ENCODE measurements around the gene PTPRE.

Gene PTPRE

GRCh38 chr10:127912607-127913367, 5.9 kb downstream of the PTPRE start:
- no peaks in the 10 kb centered on the region for H4K20me1 ChIP-seq (ENCODE audit: insufficient read depth, low read length)
- H3K9ac ChIP-seq (ENCODE audit: low read length) = no peak overlapping the region
- H3K79me2 ChIP-seq (ENCODE audit: low read length) = no peaks in the 10 kb centered on the region
- no peaks in the 10 kb centered on the region for H3K4me1 ChIP-seq (ENCODE audit: low read length)
- H2AFZ ChIP-seq (ENCODE audit: low read depth, low read length) = no peak overlapping the region
- H3K27ac ChIP-seq (ENCODE audit: low read length) = no peak overlapping the region
- no peak overlapping the region for H3K4me2 ChIP-seq (ENCODE audit: low read length)
- H3K36me3 ChIP-seq (replicated peaks; ENCODE audit: low read depth, low read length) = no peaks in the 10 kb centered on the region
- H3K9me3 ChIP-seq (ENCODE audit: insufficient read depth, low read length) = no peaks in the 10 kb centered on the region
- H3K4me3 ChIP-seq (ENCODE audit: low read length) = no peak overlapping the region
- no peak for TF ChIP-seq EZH2phosphoT487 (IDR thresholded peaks at IDR 0.05; ENCODE audit: low read depth)
- no peak for TF ChIP-seq CTCF (IDR thresholded peaks at IDR 0.05; ENCODE audit: low read depth, low read length)
- H3K27me3 ChIP-seq (ENCODE audit: low read depth, low read length) = no peaks in the 10 kb centered on the region

GRCh38 chr10:127913368-127913759, 6.5 kb downstream of the PTPRE start:
- Histone ChIP-seq H3K4me3 (ENCODE audit: low read length) (no peak overlapping the region), H4K20me1 (ENCODE audit: insufficient read depth, low read length) (no peaks in the 10 kb centered on the region), H3K4me2 (ENCODE audit: low read length) (no peak overlapping the region), H3K27ac (ENCODE audit: low read length) (no peak overlapping the region), H3K4me1 (ENCODE audit: low read length) (no peaks in the 10 kb centered on the region), H3K79me2 (ENCODE audit: low read length) (no peaks in the 10 kb centered on the region), H3K9ac (ENCODE audit: low read length) (no peak overlapping the region), H2AFZ (ENCODE audit: low read depth, low read length) (no peak overlapping the region), H3K9me3 (ENCODE audit: insufficient read depth, low read length) (no peaks in the 10 kb centered on the region), H3K27me3 (ENCODE audit: low read depth, low read length) (no peaks in the 10 kb centered on the region), H3K36me3 (replicated peaks; ENCODE audit: low read depth, low read length) (no peaks in the 10 kb centered on the region)
- TF ChIP-seq CTCF (IDR thresholded peaks at IDR 0.05; ENCODE audit: low read depth, low read length) (no peak), EZH2phosphoT487 (IDR thresholded peaks at IDR 0.05; ENCODE audit: low read depth) (no peak)

- no peak overlapping the region for H3K4me2 ChIP-seq (ENCODE audit: low read length)
- no peak overlapping the region for H3K9ac ChIP-seq (ENCODE audit: low read length)
- no peaks in the 10 kb centered on the region for H3K36me3 ChIP-seq (replicated peaks; ENCODE audit: low read depth, low read length)
- no peaks in the 10 kb centered on the region for H3K4me1 ChIP-seq (ENCODE audit: low read length)
- H3K79me2 ChIP-seq (ENCODE audit: low read length) = no peaks in the 10 kb centered on the region
- no peak overlapping the region for H2AFZ ChIP-seq (ENCODE audit: low read depth, low read length)
- TF ChIP-seq EZH2phosphoT487 (IDR thresholded peaks at IDR 0.05; ENCODE audit: low read depth) (no peak), CTCF (IDR thresholded peaks at IDR 0.05; ENCODE audit: low read depth, low read length) (no peak)
- no peaks in the 10 kb centered on the region for H4K20me1 ChIP-seq (ENCODE audit: insufficient read depth, low read length)
- H3K4me3 ChIP-seq (ENCODE audit: low read length) = no peak overlapping the region
- no peaks in the 10 kb centered on the region for H3K9me3 ChIP-seq (ENCODE audit: insufficient read depth, low read length)
- H3K27me3 ChIP-seq (ENCODE audit: low read depth, low read length) = no peaks in the 10 kb centered on the region
- H3K27ac ChIP-seq (ENCODE audit: low read length) = no peak overlapping the region
Observed at GRCh38 chr10:127915324-127915723, 8.4 kb downstream of the PTPRE start.

GRCh38 chr10:127916826-127917225, 9.9 kb downstream of the PTPRE start:
- H2AFZ ChIP-seq (ENCODE audit: low read depth, low read length) = no peak overlapping the region
- no peaks in the 10 kb centered on the region for H4K20me1 ChIP-seq (ENCODE audit: insufficient read depth, low read length)
- H3K79me2 ChIP-seq (ENCODE audit: low read length) = no peaks in the 10 kb centered on the region
- H3K9ac ChIP-seq (ENCODE audit: low read length) = no peak overlapping the region
- TF ChIP-seq CTCF (IDR thresholded peaks at IDR 0.05; ENCODE audit: low read depth, low read length) (no peak), EZH2phosphoT487 (IDR thresholded peaks at IDR 0.05; ENCODE audit: low read depth) (no peak)
- H3K4me3 ChIP-seq (ENCODE audit: low read length) = no peak overlapping the region
- no peaks in the 10 kb centered on the region for H3K36me3 ChIP-seq (replicated peaks; ENCODE audit: low read depth, low read length)
- no peak overlapping the region for H3K4me2 ChIP-seq (ENCODE audit: low read length)
- no peaks in the 10 kb centered on the region for H3K27me3 ChIP-seq (ENCODE audit: low read depth, low read length)
- H3K4me1 ChIP-seq (ENCODE audit: low read length) = no peaks in the 10 kb centered on the region
- no peak overlapping the region for H3K27ac ChIP-seq (ENCODE audit: low read length)
- H3K9me3 ChIP-seq (ENCODE audit: insufficient read depth, low read length) = no peaks in the 10 kb centered on the region
